ENCODE measurements around the gene CD79B. TPM values are rescaled to one million over a fixed set of nuclear protein-coding genes. Genes with fewer than 3 reads are reported as not detected.

Gene CD79B
- total and polyA plus RNA-seq, 2 experiments from 2014 or later = 1.3 to 2.5 TPM

GRCh38 chr17:63916566-63917185, 15.5 kb downstream of the CD79B start:
- TF ChIP-seq REST (IDR thresholded peaks at IDR 0.05; ENCODE audit: unreplicated experiment) (no peak), POLR2AphosphoS5 (IDR thresholded peaks at IDR 0.05; ENCODE audit: low read depth) (no peak), JUNB (IDR thresholded peaks at IDR 0.05; ENCODE audit: unreplicated experiment) (no peak), EZH2 (IDR thresholded peaks at IDR 0.05; ENCODE audit: low read depth, unreplicated experiment) (no peak), CREB1 (CRISPR knock-in tag; IDR thresholded peaks at IDR 0.05; ENCODE audit: low read depth) (no peak), NANOG (IDR thresholded peaks at IDR 0.05; ENCODE audit: borderline replicate concordance) (no peak), CTCF (conservative IDR thresholded peaks at IDR 0.05; ENCODE audit: low read depth in 2 of 2) (no peak), ZNF462 (CRISPR knock-in tag; IDR thresholded peaks at IDR 0.05) (no peak), ZNF331 (CRISPR knock-in tag; IDR thresholded peaks at IDR 0.05; ENCODE audit: low read depth) (no peak), EZH2phosphoT487 (IDR thresholded peaks at IDR 0.05; ENCODE audit: unreplicated experiment) (no peak), ETS1 (IDR thresholded peaks at IDR 0.05) (no peak), STAT1 (IDR thresholded peaks at IDR 0.05; ENCODE audit: unreplicated experiment) (no peak), ZNF114 (CRISPR knock-in tag; IDR thresholded peaks at IDR 0.05) (no peak)
- no peaks in the 10 kb centered on the region for H3F3A ChIP-seq (replicated peaks; ENCODE audit: low read depth)
- DNase-seq (ENCODE audit: low spot score) (no peak), ATAC-seq (no peak)
- no peak overlapping the region for H3K4me3 ChIP-seq
- no peaks in the 10 kb centered on the region for H3K9me3 Mint-ChIP-seq
- 0 out of 2 replicates have a peak, but pooled peaks cover 4% of the 10 kb centered on the region for H3K4me1 ChIP-seq (ENCODE audit: insufficient read depth)
- no peak overlapping the region for H3K4me3 Mint-ChIP-seq
- H3K9me2 ChIP-seq (ENCODE audit: insufficient read depth) = no peaks in the 10 kb centered on the region
- H3K4me2 ChIP-seq = no peak overlapping the region
- H3K79me2 ChIP-seq (replicated peaks; ENCODE audit: insufficient read depth) = no peaks in the 10 kb centered on the region
- H2AFZ ChIP-seq = no peak overlapping the region
- no peak overlapping the region for H3K27ac Mint-ChIP-seq
- H4K20me1 ChIP-seq (replicated peaks; ENCODE audit: insufficient read depth) = no peaks in the 10 kb centered on the region
- H3K36me3 Mint-ChIP-seq (ENCODE audit: low read depth) = no peaks in the 10 kb centered on the region
- H3K27me3 ChIP-seq (ENCODE audit: insufficient read depth) = no peaks in the 10 kb centered on the region
- peaks cover 25% of the 10 kb centered on the region for H3K27me3 Mint-ChIP-seq (ENCODE audit: insufficient read depth, low read depth, poor library complexity)
- H3K4me1 Mint-ChIP-seq = peaks cover 25% of the 10 kb centered on the region
- no peak overlapping the region for H3K27ac ChIP-seq (ENCODE audit: low read depth)
- H3K36me3 ChIP-seq (ENCODE audit: insufficient read depth) = no peaks in the 10 kb centered on the region

Data from GM23338 (cell line).